Parietal lobe (tissue), 1 donor: ENCODE data around the gene DNMBP. TPM values are rescaled to one million over a fixed set of nuclear protein-coding genes. Genes with fewer than 3 reads are reported as not detected.

Experiments used
- total RNA-seq: library from RNA; depleted of rRNA; stranded (reverse); fragments of >200 nt; gene quantifications from one replicate; pipeline ENCODE4 v1.2.3, GENCODE V29; 2014

The DNMBP gene
- 5.6 TPM for total RNA-seq

GRCh38 chr10:100009793-100010676 is at the start of gene DNMBP:
Gene DNMBP (minus strand): TSS chr10:100009947. CDS start chr10:99972124, 37,823 bp downstream.

Other genes with a start within 250 kb of the DNMBP start
- gene ABCC2, start 227.3 kb downstream of the DNMBP start, total RNA-seq = 0.63 TPM
- gene CPN1, start 71.9 kb upstream of the DNMBP start, total RNA-seq = not detected
- gene ERLIN1, start 176.1 kb upstream of the DNMBP start, total RNA-seq = 14.4 TPM
- gene CHUK, start 219.6 kb upstream of the DNMBP start, total RNA-seq = 36.3 TPM